Mesothelial cell of epicardium (in vitro differentiated cells): ENCODE results near the gene PRSS50. TPM values are rescaled to one million over a fixed set of nuclear protein-coding genes. Genes with fewer than 3 reads are reported as not detected.

ENCODE experiments used
- DNase-seq, 2 experiments: peaks; one replicate each; pipeline ENCODE4 v3.0.0; 2021; ENCODE audit warnings: low spot score in 2 of 2; ENCODE audit not compliant: unreplicated experiment in 2 of 2
- H3K27ac Mint-ChIP-seq: 2 replicates; pipeline ENCODE4 v1.8.0; 2021; ENCODE audit warnings: mixed read lengths
- H3K27me3 Mint-ChIP-seq: 2 replicates; pipeline ENCODE4 v1.8.0; 2021; ENCODE audit warnings: low read depth, mixed read lengths
- H3K36me3 Mint-ChIP-seq: 2 replicates; pipeline ENCODE4 v1.8.0; 2021; ENCODE audit warnings: mixed read lengths
- H3K4me1 Mint-ChIP-seq: 2 replicates; pipeline ENCODE4 v1.8.0; 2021; ENCODE audit warnings: mixed read lengths
- H3K4me3 Mint-ChIP-seq: 2 replicates; pipeline ENCODE4 v1.8.0; 2021; ENCODE audit warnings: mild to moderate bottlenecking, moderate library complexity, mixed read lengths
- H3K9me3 Mint-ChIP-seq: 2 replicates; pipeline ENCODE4 v1.8.0; 2021; ENCODE audit warnings: mixed read lengths
- CTCF ChIP-seq: fragments of 200-600 bp; sonication (generic); IDR thresholded peaks from one replicate; pipeline ENCODE4 v1.5.0; 2021; ENCODE audit warnings: antibody characterized with exemption; ENCODE audit not compliant: unreplicated experiment
- total RNA-seq: library from RNA; stranded (reverse); gene quantifications from 3 replicates; pipeline ENCODE4 v1.2.1, GENCODE V29; 2021

Gene PRSS50
- total RNA-seq, 1 donor from 2014 or later, result 4.5 TPM

DNA sequence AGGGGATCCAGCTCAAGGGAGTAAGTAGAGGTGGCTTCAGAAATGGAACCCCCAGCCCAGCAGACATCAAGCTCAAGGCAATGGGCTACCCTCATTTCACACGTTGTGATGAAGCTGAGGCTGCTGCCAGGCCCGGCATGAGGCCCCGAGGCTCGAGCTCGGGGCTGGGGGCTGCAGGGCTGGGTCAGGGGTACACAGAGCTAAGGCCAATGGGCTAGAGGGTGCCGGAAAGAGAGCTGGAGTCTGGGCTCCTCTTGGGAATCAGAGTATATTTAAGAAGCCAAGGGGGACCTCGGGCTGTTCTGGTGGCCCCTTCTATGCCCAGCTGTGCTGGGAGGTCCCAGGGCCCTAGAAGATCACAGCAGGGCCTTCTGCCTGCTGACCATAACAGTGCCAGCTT lies 7.4 kb downstream of the PRSS50 start:
- no peak for DNase-seq
- H3K4me1 Mint-ChIP-seq, result peaks cover 6% of the 10 kb centered on the region
- peaks cover 2% of the 10 kb centered on the region for H3K27me3 Mint-ChIP-seq
- no peak overlapping the region for H3K4me3 Mint-ChIP-seq
- H3K9me3 Mint-ChIP-seq, result no peaks in the 10 kb centered on the region
- H3K36me3 Mint-ChIP-seq, result no peaks in the 10 kb centered on the region
- no peak overlapping the region for H3K27ac Mint-ChIP-seq
- TF ChIP-seq CTCF, result no peak

DNA sequence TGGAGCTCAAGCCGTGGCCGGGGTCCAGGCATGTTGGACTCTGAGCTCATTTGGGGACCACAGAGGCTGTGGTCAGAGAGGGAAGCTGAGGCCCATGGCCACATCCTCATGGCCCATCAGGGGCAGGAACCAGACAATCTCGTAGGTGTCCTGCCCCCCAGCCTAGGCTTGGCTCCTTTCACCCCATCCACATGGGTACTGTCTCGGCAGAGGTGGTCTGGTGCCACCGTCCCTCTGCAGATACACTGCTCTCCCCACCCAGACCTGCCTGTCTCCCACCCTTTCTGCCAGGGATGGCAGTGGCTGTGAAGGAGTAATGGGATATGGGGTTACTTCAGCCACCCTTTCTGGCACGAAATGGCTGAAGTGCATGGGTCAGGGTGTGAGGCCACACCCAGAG lies 7.9 kb downstream of the PRSS50 start:
- Mint-ChIP-seq H3K4me3 (no peak overlapping the region), H3K27me3 (peaks cover 2% of the 10 kb centered on the region), H3K36me3 (no peaks in the 10 kb centered on the region), H3K4me1 (peaks cover 6% of the 10 kb centered on the region), H3K27ac (no peak overlapping the region), H3K9me3 (no peaks in the 10 kb centered on the region)
- TF ChIP-seq CTCF, result no peak
- no peak for DNase-seq

- no peak for TF ChIP-seq CTCF
- H3K27me3 Mint-ChIP-seq, result peaks cover 2% of the 10 kb centered on the region
- no peak overlapping the region for H3K27ac Mint-ChIP-seq
- no peaks in the 10 kb centered on the region for H3K9me3 Mint-ChIP-seq
- no peak for DNase-seq
- H3K4me1 Mint-ChIP-seq, result peaks cover 6% of the 10 kb centered on the region
- H3K36me3 Mint-ChIP-seq, result no peaks in the 10 kb centered on the region
- no peak overlapping the region for H3K4me3 Mint-ChIP-seq
Observed at GRCh38 chr3:46709157-46709654, 8.5 kb downstream of the PRSS50 start.

- Mint-ChIP-seq H3K27ac (no peak overlapping the region), H3K4me1 (peaks cover 6% of the 10 kb centered on the region)
- peak in 1 of 2 experiments; percentile 9 for DNase-seq
Observed at GRCh38 chr3:46708401-46709156, 9.1 kb downstream of the PRSS50 start.

DNA sequence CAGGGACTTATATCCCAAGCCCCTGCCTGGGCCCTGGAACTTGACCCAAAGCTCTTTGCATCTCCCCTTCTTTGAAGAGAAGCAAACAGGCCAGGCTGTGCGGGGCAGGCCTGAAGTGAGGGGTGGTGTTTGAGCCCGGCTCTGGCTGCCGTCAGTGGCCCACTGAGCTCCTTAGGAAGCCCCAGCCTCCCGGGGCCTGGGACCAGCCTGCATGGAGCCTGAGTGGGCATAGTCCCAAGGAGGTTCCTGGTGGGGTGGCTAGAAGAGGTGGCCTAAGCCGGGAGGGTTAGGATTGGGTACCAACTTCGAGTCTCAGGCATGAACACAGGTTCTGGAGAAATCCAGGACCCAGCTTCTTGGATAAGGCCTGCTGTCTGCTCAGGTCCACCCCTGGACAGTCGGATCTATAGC lies 10.1 kb downstream of the PRSS50 start:
- Mint-ChIP-seq H3K4me1 (peaks cover 6% of the 10 kb centered on the region), H3K36me3 (no peaks in the 10 kb centered on the region), H3K27me3 (peaks cover 13% of the 10 kb centered on the region), H3K9me3 (no peaks in the 10 kb centered on the region), H3K27ac (no peak overlapping the region), H3K4me3 (no peak overlapping the region)
- peak in 1 of 2 experiments; percentile 10 for DNase-seq
- TF ChIP-seq CTCF, result no peak

More at GRCh38 chr3:46708401-46709156, 9.1 kb downstream of the PRSS50 start:
- H3K4me3 Mint-ChIP-seq, result no peak overlapping the region
- H3K27me3 Mint-ChIP-seq, result peaks cover 6% of the 10 kb centered on the region
- H3K9me3 Mint-ChIP-seq, result no peaks in the 10 kb centered on the region
- TF ChIP-seq CTCF, result no peak
- no peaks in the 10 kb centered on the region for H3K36me3 Mint-ChIP-seq
